NCI-H226 (cell line): ENCODE results near the gene FHOD1.
A peak's percentile ranks its signal among the peaks of the same experiment; 100 is the strongest.

Experiments
- DNase-seq: peaks from one replicate; pipeline ENCODE4 v3.0.0-alpha.2; 2015

Gene FHOD1

GRCh38 chr16:67188798-67189197 is 58.5 kb downstream of the FHOD1 start:
- no peak for DNase-seq

- DNase-seq: no peak
These were observed 59.0 kb downstream of the FHOD1 start for GRCh38 chr16:67188323-67188722.

- DNase-seq: no peak
These were observed 59.9 kb downstream of the FHOD1 start for GRCh38 chr16:67187175-67187890.

GRCh38 chr16:67186550-67186950 is 60.7 kb downstream of the FHOD1 start:
- peak; percentile 50 for DNase-seq

- no peak for DNase-seq
These were observed 61.6 kb downstream of the FHOD1 start for GRCh38 chr16:67185651-67186134.

- DNase-seq: peak; percentile 84
These were observed 62.2 kb downstream of the FHOD1 start for GRCh38 chr16:67184995-67185650.

- no peak for DNase-seq
These were observed 62.8 kb downstream of the FHOD1 start for GRCh38 chr16:67184453-67184994.

- peak; percentile 91 for DNase-seq
These were observed 63.4 kb downstream of the FHOD1 start, which contains the start of gene MATCAP1 for GRCh38 chr16:67183627-67184452. Gene MATCAP1, minus strand, starts transcription at chr16:67183963. Its CDS starts 3,353 bp downstream, at chr16:67180610.

GRCh38 chr16:67183284-67183626 is 64.0 kb downstream of the FHOD1 start:
- no peak for DNase-seq

GRCh38 chr16:67182288-67182687 is 65.0 kb downstream of the FHOD1 start:
- no peak for DNase-seq

- peak; percentile 82 for DNase-seq
These were observed 65.9 kb downstream of the FHOD1 start for GRCh38 chr16:67181346-67181745.

GRCh38 chr16:67180166-67180565 is 67.1 kb downstream of the FHOD1 start:
- no peak for DNase-seq

- no peak for DNase-seq
These were observed 67.7 kb downstream of the FHOD1 start for GRCh38 chr16:67179421-67180080.
